ENCODE measurements around the gene TEX48.

The TEX48 gene

GRCh38 chr9:114690308-114690707, 8.3 kb upstream of the TEX48 start:
- no peaks in the 10 kb centered on the region for H3K9me3 ChIP-seq (ENCODE audit: insufficient read depth, low read length)
- no peaks in the 10 kb centered on the region for H3K9me2 ChIP-seq (replicated peaks; ENCODE audit: insufficient read depth, low read length)
- H3K27ac ChIP-seq (ENCODE audit: low read depth, low read length): no peak overlapping the region
- no peaks in the 10 kb centered on the region for H3K79me2 ChIP-seq (ENCODE audit: insufficient read depth, low read length)
- H2AFZ ChIP-seq (ENCODE audit: low read depth, low read length, severe bottlenecking): no peak overlapping the region
- H3K36me3 ChIP-seq (ENCODE audit: low read length): no peaks in the 10 kb centered on the region
- H3K27me3 ChIP-seq (ENCODE audit: low read length): no peaks in the 10 kb centered on the region
- H3K4me2 ChIP-seq (ENCODE audit: low read depth, low read length, poor library complexity, severe bottlenecking): no peak overlapping the region
- no peaks in the 10 kb centered on the region for H3F3A ChIP-seq (ENCODE audit: insufficient read depth)
- no peak overlapping the region for H3K4me3 ChIP-seq (ENCODE audit: insufficient read depth, low read length, poor library complexity, severe bottlenecking)
- TF ChIP-seq EZH2phosphoT487 (conservative IDR thresholded peaks at IDR 0.05; ENCODE audit: low read length) (no peak), CTCF (IDR thresholded peaks at IDR 0.05; ENCODE audit: insufficient read depth, low read length, poor library complexity, severe bottlenecking) (no peak)
- no peaks in the 10 kb centered on the region for H4K20me1 ChIP-seq (ENCODE audit: low read depth, low read length)
- no peak overlapping the region for H3K9ac ChIP-seq (ENCODE audit: low read length)

DNA sequence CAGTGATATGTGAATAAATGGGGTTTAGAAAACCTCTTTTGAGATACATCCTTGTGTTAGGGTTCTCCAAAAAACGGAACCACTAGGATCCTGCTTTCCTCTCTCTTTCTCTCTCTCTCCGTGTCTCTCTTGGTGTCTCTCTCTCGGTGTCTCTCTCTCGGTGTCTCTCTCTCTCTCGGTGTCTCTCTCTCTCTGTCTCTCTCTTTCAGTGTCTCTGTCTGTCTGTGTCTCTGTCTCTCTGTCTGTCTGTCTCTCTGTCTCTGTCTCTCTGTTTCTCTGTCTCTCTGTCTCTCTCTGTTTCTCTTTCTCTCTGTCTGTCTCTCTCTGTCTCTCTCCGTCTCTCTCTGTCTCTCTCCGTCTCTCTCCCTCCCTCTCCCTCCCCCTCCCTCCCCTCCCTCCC, 7.8 kb upstream of the TEX48 start:
- no peaks in the 10 kb centered on the region for H3F3A ChIP-seq (ENCODE audit: insufficient read depth)
- H4K20me1 ChIP-seq (ENCODE audit: low read depth, low read length): no peaks in the 10 kb centered on the region
- no peak overlapping the region for H2AFZ ChIP-seq (ENCODE audit: low read depth, low read length, severe bottlenecking)
- no peaks in the 10 kb centered on the region for H3K79me2 ChIP-seq (ENCODE audit: insufficient read depth, low read length)
- no peak overlapping the region for H3K9ac ChIP-seq (ENCODE audit: low read length)
- no peaks in the 10 kb centered on the region for H3K9me3 ChIP-seq (ENCODE audit: insufficient read depth, low read length)
- TF ChIP-seq CTCF (IDR thresholded peaks at IDR 0.05; ENCODE audit: insufficient read depth, low read length, poor library complexity, severe bottlenecking) (no peak), EZH2phosphoT487 (conservative IDR thresholded peaks at IDR 0.05; ENCODE audit: low read length) (no peak)
- no peak overlapping the region for H3K4me3 ChIP-seq (ENCODE audit: insufficient read depth, low read length, poor library complexity, severe bottlenecking)
- no peak overlapping the region for H3K27ac ChIP-seq (ENCODE audit: low read depth, low read length)
- H3K4me2 ChIP-seq (ENCODE audit: low read depth, low read length, poor library complexity, severe bottlenecking): no peak overlapping the region
- no peaks in the 10 kb centered on the region for H3K27me3 ChIP-seq (ENCODE audit: low read length)
- H3K36me3 ChIP-seq (ENCODE audit: low read length): no peaks in the 10 kb centered on the region
- H3K9me2 ChIP-seq (replicated peaks; ENCODE audit: insufficient read depth, low read length): no peaks in the 10 kb centered on the region

- H3K4me3 ChIP-seq (ENCODE audit: insufficient read depth, low read length, poor library complexity, severe bottlenecking): no peak overlapping the region
- no peaks in the 10 kb centered on the region for H3F3A ChIP-seq (ENCODE audit: insufficient read depth)
- no peak overlapping the region for H3K27ac ChIP-seq (ENCODE audit: low read depth, low read length)
- H3K79me2 ChIP-seq (ENCODE audit: insufficient read depth, low read length): no peaks in the 10 kb centered on the region
- H4K20me1 ChIP-seq (ENCODE audit: low read depth, low read length): no peaks in the 10 kb centered on the region
- H2AFZ ChIP-seq (ENCODE audit: low read depth, low read length, severe bottlenecking): no peak overlapping the region
- H3K4me2 ChIP-seq (ENCODE audit: low read depth, low read length, poor library complexity, severe bottlenecking): no peak overlapping the region
- no peaks in the 10 kb centered on the region for H3K9me3 ChIP-seq (ENCODE audit: insufficient read depth, low read length)
- no peaks in the 10 kb centered on the region for H3K27me3 ChIP-seq (ENCODE audit: low read length)
- TF ChIP-seq CTCF (IDR thresholded peaks at IDR 0.05; ENCODE audit: insufficient read depth, low read length, poor library complexity, severe bottlenecking) (no peak), EZH2phosphoT487 (conservative IDR thresholded peaks at IDR 0.05; ENCODE audit: low read length) (no peak)
- H3K9me2 ChIP-seq (replicated peaks; ENCODE audit: insufficient read depth, low read length): no peaks in the 10 kb centered on the region
- H3K36me3 ChIP-seq (ENCODE audit: low read length): no peaks in the 10 kb centered on the region
- H3K9ac ChIP-seq (ENCODE audit: low read length): no peak overlapping the region
Observed at GRCh38 chr9:114688909-114689610, 7.1 kb upstream of the TEX48 start.

Measured in SU-DHL-6 (cell line).